Measurements from ENCODE around the gene ADCY5.

DNA sequence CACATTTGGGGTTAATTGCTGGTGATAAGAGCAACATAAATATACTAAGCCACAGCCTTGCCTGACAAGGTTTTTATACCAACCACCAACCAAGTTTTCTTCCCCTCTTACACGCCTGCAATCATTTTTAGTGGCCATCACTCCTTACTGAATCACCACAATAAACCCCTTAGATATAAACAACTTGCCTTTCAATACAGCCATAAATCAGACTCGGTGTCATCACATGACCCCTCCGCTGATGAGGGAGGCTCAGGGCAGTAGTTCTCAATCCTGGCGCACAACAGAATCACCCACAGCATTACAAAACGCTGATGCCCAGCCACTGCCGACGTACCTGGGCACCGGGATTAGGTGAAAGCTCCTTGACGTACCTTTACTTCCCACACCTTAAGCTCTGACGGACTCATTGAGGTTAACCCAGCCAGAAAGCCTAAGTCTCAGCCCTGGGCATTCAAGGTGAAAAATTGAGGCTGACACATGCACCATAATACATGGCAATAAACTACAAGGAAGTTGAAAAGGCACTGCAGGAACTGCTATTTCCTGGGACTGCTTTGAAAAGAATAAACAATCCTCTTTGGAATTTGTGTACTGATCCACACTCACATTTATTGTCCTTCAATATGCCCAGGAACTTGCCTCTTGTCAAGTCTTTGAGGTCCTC is 17.1 kb downstream of the ADCY5 start:
- TF ChIP-seq, protein P1, sequence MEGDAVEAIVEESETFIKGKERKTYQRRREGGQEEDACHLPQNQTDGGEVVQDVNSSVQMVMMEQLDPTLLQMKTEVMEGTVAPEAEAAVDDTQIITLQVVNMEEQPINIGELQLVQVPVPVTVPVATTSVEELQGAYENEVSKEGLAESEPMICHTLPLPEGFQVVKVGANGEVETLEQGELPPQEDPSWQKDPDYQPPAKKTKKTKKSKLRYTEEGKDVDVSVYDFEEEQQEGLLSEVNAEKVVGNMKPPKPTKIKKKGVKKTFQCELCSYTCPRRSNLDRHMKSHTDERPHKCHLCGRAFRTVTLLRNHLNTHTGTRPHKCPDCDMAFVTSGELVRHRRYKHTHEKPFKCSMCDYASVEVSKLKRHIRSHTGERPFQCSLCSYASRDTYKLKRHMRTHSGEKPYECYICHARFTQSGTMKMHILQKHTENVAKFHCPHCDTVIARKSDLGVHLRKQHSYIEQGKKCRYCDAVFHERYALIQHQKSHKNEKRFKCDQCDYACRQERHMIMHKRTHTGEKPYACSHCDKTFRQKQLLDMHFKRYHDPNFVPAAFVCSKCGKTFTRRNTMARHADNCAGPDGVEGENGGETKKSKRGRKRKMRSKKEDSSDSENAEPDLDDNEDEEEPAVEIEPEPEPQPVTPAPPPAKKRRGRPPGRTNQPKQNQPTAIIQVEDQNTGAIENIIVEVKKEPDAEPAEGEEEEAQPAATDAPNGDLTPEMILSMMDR (IDR thresholded peaks at IDR 0.05; ENCODE audit: low read length): no peak
- no peak for TF ChIP-seq EZH2 (IDR thresholded peaks at IDR 0.05; ENCODE audit: borderline replicate concordance, low read length)

All from OCI-LY1 (cell line).